Right renal cortex interstitium (tissue), 3 donors: ENCODE data around the gene UBE3C. TPM values are rescaled to one million over a fixed set of nuclear protein-coding genes. Genes with fewer than 3 reads are reported as not detected.
A peak's percentile ranks its signal among the peaks of the same experiment; 100 is the strongest.
"Not testable (repeated sequence)": the region's sequence is repeated elsewhere in the genome, so short reads cannot be mapped to it uniquely, and the experiment has no call there.

Experiments used
- DNase-seq, 3 donors: peaks; one replicate each; pipeline ENCODE4 v3.0.0-alpha.2; 2013; ENCODE audit warnings: low read depth in 3 of 3, low spot score in 2 of 3
- polyA plus RNA-seq, 3 donors: library from polyadenylated mRNA; unstranded; fragments of 120-200 nt; gene quantifications; one replicate each; pipeline ENCODE4 v1.2.1, GENCODE V29; 2013; ENCODE audit not compliant: insufficient read length in 3 of 3

UBE3C gene
- polyA plus RNA-seq = 10 to 100 TPM; 39.7 to 40.5 (median 39.8) TPM

- DNase-seq = peak; percentile 50 to 83 (median 74)
These were observed at the start of gene UBE3C for GRCh38 chr7:157138424-157139110. UBE3C (plus strand) TSS chr7:157138926; CDS start chr7:157139273, 347 bp downstream.

DNA sequence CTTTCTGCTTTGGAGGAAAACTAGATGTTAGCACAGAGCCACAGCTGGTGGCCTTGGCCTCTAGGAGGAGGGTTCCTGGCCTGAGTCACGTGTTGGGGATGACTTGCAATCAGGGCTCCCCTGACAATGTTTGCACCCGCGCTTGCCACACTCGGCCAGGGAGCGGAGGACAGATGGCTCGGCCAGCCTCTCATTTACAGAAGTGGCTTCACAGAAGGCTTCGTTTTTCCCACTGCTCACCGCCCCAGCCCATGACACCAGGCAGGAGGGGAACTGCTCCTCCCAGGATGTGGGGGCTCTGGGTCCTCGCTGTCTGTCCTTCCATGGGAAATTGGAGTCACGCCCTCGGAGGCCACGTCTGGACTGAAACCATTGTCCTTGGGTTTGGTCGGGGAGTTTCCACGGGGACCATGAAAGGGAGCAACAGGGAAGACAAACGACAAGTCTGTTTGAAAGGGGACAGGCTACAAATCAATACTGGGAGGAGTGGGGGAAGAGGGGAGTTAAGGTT is 49.6 kb upstream of the UBE3C start:
- DNase-seq = no peak

DNA sequence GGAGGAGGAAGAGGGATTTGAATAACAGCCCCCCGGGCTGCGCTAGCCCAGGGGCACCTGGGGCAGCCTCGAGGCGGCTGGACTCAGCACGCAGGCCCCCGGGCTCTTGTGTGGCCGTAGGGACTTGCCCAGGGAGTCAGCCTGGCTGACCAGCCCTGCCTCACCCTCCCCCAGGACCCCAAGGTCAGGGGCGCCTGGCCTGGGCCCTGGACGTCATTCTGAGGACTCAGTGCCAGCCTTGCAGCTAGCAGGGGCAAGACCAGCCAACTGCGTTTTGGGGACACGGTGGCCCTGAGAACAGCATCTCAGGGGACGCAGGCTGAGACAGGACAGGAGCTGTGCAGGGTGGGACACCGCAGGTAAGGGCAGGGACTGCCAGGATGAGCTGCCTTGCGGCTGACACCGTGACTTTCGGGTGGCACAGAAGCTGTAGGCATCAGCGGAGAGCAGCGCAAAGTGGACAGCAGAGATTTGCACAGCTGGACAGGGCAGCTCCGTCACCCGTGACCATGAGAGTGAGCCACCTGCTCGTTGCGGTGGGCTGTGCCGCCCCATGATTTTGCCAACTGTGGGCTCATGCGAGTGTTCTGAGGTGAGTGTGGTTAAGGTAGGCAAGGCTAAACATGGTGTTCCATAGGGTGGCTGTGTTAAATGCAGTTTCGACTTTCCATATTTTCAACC is 48.1 kb upstream of the UBE3C start:
- DNase-seq = no peak

DNA sequence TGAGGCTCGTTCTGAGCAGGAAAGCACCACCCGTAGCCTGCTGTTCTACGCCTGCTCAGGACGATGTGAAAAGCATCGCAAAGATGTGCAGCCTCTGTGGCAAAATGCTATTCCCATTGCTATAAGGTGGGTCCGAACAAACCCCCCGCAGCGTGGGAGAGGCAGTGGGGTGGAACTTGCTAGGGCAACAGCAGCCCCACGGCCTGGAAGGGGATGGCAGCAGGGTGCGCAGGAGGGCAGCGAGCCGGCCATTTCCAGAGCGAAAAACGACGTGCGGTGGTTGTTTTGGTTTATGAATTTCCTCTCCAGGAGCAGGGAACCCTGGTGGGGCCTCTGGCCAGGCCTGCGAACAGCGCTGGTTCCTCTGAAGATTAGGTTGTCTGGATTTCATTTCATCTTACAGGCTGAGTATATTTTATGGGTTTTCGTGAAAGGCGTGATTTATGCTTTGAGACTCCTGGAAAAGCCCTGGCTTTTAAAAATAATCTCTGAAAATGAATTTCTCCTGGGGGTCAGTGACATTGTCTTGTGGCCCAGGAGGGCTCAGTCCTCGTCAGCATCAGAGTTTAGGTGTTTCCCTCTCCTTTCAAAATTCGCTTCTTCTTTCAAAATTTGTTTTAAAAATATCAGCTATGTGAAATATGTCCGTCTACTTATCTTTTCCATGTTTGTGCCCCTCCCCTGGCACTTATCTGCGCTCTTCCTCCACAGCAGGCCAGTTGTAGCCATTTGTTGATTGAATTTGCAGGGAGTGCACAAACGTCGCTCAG is 42.3 kb upstream of the UBE3C start:
- DNase-seq = no peak

DNA sequence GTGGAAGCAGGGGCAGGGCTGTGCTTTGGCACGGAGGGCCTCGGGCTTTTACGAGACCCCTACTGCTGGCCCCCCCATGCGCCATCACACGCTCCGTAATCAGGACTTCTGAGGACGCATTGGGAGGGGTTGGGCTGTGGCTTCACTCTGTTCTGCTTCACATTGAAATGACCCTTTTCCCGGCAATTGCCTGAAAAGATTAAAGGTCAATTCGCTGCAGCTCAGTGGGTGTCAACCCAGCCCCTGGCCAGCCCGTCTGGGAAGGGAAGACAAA is 41.7 kb upstream of the UBE3C start:
- no peak for DNase-seq

DNA sequence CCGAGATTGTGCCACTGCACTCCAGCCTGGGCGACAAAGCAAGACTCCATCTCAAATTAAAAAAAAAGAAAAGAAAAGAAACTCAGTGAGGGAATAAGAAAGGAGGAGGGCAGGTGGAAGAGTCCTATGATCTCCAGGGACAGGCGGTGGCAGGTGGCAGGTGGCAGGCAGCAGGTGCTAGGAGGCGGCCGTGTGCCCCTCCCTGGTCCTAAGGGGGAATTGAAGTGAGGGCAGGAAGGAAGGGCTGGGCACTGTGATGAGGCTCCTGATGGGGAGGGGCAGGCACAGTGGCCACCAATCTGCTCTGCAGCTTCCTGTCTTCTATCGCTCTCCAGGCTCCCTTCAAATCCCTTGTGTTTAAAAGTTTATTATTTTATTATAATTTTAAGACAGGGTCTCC is 41.2 kb upstream of the UBE3C start:
- DNase-seq = no peak

- DNase-seq = not testable (repeated sequence)
These were observed 38.7 kb upstream of the UBE3C start for GRCh38 chr7:157100005-157100404.

DNA sequence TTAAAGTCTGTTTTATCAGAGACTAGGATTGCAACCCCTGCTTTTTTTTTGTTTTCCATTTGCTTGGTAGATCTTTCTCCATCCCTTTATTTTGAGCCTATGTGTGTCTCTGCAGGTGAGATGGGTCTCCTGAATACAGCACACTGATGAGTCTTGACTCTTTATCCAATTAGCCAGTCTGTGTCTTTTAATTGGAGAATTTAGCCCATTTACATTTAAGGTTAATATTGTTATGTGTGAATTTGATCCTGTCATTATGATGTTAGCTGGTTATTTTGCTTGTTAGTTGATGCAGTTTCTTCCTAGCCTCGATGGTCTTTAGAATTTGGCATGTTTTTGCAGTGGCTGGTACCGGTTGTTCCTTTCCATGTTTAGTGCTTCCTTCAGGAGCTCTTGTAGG is 35.1 kb upstream of the UBE3C start:
- not testable (repeated sequence) for DNase-seq

GRCh38 chr7:157111311-157111710 is 27.4 kb upstream of the UBE3C start:
- no peak for DNase-seq

DNA sequence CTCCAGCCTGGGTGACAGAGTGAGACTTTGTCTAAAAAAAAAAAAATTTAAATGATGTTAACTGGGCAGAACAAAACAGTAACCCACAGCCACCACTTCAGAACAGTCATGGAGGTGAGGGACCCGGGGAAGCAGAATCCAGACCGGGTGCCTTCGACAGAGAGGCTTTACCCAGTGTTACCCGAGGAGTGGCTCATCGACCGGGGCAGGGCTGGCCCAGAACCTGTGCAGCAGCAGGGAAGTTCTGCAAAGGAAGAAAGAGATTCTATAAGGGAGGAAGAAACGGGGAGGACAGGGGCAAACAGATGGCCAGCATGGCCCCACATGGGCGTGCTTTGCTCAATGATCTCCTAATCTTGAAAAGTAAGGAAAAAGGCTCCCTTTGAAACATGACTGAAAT is 26.0 kb upstream of the UBE3C start:
- no peak for DNase-seq

- DNase-seq = no peak
These were observed 25.1 kb upstream of the UBE3C start for GRCh38 chr7:157113607-157114006.

- DNase-seq = no peak
These were observed 22.0 kb upstream of the UBE3C start for GRCh38 chr7:157116762-157117161.

DNA sequence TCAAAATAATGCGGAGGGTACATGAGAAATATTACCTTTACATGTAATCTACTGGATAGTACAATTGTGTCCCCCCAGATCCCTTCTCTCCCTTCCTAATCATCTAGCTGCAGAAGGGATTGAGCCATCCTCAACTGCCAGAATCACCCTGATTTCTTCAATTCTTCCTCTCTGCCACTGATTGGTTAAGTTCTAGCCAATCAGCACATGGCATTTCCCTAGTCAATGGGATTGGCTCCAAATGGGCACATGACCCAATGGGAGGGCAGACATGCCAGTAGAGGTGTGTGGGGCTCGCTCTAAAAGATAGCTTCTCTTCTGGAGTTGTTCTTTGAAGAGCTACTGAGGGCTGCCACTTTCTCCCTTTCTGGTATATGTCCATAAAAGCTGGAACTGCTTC is 20.9 kb upstream of the UBE3C start:
- no peak for DNase-seq

DNA sequence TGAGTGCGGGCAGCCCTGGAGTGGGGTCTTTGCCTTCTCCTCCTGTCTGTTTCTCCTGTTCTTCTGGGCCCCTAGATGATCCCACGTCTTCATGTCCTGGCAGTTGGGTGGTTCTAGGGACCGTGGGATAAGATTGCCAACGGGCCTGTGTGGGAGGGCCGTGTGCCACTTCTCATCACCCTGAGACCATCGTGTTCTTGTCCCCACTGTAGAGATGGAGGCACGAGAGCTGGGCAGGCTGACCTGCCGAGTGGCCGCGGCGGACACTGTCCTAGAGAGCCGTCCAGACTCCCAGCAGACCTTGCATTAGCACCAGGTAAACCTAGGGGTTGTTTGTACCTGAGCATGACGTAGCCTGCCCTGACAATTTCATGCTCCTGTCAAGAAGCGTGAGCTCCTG is 18.5 kb upstream of the UBE3C start:
- no peak for DNase-seq

GRCh38 chr7:157121184-157121715 is 17.5 kb upstream of the UBE3C start:
- DNase-seq = no peak

GRCh38 chr7:157122800-157123495 is 15.8 kb upstream of the UBE3C start:
- no peak for DNase-seq

DNA sequence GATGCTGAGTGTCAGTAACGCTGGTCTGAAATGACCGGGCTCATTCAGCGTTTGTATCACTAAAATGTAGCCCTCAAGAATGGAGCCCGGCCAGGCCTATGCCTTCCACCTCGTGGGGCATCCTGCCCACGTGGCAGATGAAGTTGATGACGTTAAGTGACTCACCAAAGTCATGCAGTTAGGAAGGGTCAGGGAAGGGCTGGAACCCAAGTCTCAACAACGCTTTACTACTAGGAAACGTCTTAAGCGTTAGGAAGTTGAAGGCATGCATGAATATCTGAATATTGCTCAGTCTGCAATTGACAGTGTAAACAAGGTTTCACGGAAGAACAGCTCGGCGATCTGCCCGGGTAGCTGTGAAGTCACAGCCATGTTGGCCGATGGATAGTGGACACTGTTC is 14.0 kb upstream of the UBE3C start:
- no peak for DNase-seq

DNA sequence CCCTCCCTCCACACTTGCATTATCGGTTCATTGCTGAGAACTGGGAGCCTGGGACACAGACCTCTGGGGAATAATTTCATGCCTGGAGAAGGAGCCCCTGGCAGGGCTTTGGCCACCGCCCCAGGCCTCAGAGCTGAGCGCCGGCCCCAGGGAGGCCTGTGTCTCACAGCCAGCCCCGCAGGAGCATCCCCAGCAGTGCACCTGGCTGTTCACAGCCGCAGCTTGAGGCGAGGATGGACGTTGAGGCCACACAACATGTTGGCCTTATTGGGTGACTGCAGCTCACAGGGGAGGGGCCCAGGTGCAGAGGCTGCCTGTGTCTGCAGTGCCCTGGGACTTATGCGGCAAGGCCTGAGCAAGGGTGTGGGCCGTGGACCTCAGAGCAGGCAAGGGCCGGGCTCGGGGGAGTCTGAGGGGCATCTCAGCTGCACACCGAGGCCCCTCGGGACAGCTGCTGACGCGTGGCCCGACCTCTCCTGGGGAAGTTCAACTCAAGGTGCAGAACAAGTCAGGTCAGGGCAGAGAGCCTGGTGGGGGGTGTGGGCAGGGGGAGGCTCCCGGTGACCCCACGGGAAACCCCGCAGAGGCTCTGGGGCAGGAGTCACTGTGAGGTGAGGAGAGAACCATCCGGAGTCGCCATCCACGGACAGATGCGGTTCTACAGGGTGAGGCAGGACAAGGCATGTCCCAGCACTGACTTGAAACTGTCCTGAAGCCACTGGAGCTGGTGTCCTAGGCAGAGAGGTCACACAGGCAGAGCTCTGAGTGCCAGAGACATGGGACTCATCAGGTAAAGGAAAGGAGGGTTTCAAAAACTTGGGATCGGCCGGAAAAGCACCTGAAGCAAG is 13.1 kb upstream of the UBE3C start:
- DNase-seq = no peak

GRCh38 chr7:157126921-157127320 is 11.8 kb upstream of the UBE3C start:
- DNase-seq = no peak

- DNase-seq = no peak
These were observed 9.5 kb upstream of the UBE3C start for GRCh38 chr7:157129200-157129599.
